Inflammatory macrophage treated with lipopolysaccharide for 4 hours (primary cell): Measurements from ENCODE around the gene RNASE11.
"Not testable (repeated sequence)": the region's sequence is repeated elsewhere in the genome, so short reads cannot be mapped to it uniquely, and the experiment has no call there.

Experiments used
- DNase-seq: peaks from one replicate; pipeline ENCODE4 v3.0.0-alpha.2; 2020

The RNASE11 gene

GRCh38 chr14:20587489-20588154, at the start of gene RNASE11:
TSS of gene RNASE11 (minus strand) at chr14:20588001.
- no peak for DNase-seq

DNA sequence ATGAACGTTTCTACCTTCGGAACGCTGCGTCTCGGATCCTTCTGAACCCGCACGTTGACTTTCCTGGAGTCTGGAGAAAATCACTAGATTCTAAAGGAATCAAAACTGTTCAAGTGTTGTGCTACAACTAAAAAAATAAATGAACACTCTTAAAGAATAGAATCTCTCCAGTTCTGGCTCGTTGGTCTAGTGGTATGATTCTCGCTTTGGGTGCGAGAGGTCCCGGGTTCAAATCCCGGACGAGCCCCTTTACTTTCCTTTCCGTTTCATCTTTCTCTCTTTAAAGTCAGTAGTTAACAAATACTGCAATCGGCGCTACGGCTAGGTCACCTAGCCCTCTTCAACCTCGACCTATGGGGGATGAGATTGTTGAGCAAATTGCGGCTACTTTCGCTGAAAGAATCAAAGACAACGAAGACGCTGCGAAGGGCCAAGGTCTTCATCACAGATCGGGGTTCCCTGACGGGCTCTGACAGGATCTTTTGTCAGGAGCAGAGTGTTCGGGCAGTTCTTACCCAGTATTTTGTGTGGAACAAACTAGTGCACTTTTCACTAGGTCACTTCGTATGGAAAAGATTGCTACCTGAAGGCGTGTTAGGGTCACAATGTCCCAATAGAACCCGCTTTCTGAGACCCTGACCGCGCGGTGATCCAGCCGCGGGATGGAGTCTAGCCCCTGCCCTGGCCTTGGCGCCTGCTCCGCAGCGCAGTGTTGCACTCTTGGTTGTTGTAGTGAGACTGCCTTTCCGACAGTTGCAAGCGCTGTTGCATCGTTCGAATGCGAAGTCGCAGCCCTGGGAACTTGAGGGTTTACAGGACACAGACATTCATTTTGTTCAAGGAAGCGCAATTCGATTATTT, 45.3 kb upstream of the RNASE11 start:
- peak; percentile 67 for DNase-seq

- DNase-seq: no peak
Observed at GRCh38 chr14:20632448-20632830, 44.6 kb upstream of the RNASE11 start.

GRCh38 chr14:20631880-20632389, 44.1 kb upstream of the RNASE11 start:
- DNase-seq: no peak

DNA sequence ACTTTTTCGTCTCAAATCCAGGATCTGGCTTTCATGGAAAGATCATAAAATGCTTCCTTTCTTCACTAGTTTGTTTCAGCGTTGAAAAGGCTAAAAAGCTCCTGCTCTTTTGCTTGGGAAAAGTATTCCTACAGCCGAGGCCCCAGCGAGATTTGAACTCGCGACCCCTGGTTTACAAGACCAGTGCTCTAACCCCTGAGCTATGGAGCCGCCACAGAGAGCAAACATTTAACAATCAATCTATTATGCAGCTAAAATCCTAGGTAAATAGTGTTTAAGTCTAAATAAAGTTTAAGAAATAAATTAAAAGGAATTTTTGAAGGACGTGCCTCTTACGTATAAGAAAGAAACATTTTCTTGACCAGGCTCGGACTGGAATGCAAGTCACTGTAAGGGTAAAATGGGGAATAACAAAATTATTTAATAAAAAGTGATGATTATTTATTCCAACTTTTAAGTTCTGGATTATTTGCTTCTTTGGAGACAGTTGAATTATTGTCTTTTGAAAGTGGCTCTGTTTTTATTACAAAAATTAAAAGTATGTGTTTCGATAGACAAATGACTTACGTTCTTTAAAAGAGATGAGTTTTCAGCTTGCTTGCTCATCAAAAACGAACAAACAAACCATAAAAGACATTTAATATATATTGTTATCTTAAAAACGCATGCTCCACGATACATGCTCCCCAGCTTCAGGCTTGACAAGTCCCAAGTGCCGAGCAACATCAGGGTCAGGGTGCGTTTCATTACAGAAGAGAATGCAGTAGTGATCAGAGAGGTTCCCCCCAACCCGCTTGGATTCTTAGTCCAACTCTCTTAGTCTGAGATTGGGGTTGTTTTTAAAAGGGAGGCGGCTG, 43.5 kb upstream of the RNASE11 start:
- DNase-seq: peak; percentile 42

GRCh38 chr14:20630340-20631022, 42.7 kb upstream of the RNASE11 start:
- DNase-seq: no peak

DNA sequence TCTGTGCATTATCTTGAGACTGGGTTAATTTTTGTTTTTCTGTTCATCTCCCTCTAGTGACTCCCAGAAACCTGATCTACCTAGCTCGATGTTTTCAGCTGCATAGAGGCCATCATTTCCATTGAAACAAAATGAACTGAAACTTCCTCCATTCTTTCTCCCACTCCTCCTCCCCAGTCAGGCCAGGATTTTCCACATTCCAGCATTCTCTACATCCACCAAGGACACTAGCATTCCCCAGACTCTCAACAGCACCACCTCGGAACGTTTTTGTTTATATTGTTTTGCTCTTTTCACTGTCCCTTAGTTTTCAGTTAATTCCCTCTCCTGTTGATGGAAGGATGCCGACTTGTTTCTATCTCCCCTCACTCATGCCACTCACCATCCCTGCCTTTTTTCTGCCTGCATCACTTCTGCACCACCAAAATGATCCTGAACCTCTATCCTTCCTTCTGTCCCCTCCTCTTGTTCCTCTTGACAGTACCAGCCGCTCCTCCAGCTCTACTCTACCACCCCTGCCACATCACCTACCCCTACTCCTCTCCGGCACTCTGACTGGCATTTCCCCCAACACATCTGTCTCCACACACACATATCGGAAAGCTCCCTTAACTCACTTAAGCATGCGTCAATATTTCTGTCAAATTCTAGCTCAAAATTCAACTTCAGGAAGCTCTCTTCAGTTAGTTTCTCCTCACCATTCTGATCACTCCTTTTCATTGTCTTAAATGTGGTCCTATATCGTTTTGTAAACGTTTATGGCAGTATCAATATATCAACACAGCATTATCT, 40.5 kb upstream of the RNASE11 start:
- no peak for DNase-seq

- DNase-seq: no peak
Observed at GRCh38 chr14:20627346-20628027, 39.7 kb upstream of the RNASE11 start.

DNA sequence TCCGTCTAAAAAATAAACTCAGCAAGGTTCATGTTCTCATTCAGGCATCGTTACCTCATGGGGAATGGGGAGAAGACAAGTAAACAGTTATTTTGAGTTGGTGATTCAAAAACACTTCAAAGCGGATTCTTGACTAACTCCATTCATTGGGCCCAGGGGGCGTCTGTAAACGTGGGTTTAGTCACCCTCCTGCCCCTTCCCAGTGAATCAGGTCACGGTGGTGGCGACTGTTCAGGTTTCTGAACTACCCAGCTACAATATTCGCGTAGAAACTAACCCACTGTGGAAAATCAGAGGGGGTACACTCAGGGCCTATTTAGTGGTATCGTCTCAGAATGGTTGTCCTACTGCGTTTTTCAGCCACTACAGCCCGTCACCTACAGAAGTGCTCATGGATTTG, 38.5 kb upstream of the RNASE11 start:
- no peak for DNase-seq

DNA sequence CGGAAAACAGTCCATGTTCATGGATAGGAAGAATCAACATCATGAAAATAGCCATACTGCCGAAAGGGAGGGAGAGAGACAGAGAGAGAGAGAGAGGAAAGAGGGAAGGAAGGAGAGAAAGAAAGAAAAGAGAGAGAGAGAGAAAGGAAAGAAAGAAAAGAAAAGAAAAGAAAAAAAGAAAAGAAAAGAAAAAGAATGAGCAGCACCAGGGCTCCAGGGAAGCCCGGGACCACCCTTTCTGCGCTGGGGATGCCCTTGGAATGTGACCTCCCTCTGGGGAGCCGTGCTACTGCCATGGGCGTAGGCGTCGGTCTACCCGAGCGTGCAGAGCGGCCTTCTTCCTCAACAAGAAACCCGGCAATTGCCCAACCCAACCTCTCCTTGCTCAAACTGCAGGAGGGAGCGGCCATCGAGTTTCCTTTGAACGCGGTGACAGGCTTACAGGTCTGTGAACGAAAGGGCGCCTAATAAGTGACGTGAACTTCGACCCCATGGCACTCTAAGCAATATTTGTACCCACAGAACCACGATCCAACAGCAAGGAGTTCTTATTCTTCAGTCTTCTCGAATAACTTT, 36.8 kb upstream of the RNASE11 start:
- DNase-seq: peak; percentile 92

DNA sequence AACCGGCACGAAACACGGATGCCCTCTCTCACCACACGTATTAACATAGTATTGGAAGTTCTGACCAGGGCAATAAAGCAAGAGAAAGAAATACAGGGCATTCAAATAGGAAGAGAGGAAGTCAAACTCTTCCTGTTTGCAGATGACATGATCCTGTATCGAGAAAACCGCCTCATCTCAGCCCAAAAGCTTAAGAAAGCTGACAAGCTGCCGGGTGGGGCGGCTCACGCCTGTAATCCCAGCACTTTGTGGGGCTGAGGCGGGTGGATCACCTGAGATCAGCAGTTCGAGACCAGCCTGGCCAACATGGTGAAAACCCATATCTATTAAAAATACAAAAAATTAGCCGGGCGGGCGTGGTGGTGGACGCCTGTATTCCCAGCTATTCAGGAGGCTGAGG, 36.0 kb upstream of the RNASE11 start:
- DNase-seq: peak; percentile 59

- DNase-seq: no peak
Observed at GRCh38 chr14:20622816-20623291, 35.1 kb upstream of the RNASE11 start.

GRCh38 chr14:20620798-20621478, 33.1 kb upstream of the RNASE11 start:
- no peak for DNase-seq

- DNase-seq: not testable (repeated sequence)
Observed at GRCh38 chr14:20619688-20620087, 31.9 kb upstream of the RNASE11 start.

- peak; percentile 78 for DNase-seq
Observed at GRCh38 chr14:20618271-20618749, 30.5 kb upstream of the RNASE11 start.

DNA sequence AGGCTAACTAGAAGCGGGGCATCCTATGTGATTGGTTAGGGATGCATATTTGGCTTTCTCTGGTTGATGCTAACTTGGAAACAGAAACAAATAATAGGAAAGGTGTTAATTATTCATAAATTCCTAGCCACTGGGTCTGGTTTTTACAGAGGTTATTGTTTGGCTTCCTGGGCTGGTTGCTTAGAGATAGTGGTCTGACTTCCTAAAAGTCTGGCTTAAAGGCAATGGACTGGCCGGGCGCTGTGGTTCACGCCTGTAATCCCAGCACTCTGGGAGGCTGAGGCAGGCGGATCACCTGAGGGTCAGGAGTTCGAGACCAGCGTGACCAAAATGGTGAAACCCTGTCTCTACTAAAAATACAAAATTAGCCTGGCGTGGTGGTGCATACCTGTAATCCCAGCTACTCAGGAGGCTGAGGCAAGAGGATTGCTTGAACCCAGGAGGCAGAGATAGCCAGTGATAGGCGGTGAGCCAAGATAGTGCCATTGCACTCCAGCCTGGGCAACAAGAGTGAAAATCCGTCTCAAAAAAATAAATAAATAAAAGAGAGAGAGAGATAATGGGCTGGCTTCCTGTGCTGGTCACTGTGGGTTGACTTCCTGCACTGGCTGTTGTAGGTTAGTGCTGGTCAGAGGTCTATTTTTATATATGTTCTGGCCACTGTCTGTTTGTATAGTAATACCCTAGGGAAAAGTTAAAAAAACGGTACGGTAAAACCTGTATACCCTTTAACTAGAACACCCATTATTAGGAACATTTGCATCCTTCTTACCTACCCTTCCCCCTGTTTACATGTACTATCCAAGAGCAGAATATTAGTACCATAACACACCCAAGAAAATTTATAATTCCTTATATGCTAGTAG, 29.6 kb upstream of the RNASE11 start:
- DNase-seq: no peak

DNA sequence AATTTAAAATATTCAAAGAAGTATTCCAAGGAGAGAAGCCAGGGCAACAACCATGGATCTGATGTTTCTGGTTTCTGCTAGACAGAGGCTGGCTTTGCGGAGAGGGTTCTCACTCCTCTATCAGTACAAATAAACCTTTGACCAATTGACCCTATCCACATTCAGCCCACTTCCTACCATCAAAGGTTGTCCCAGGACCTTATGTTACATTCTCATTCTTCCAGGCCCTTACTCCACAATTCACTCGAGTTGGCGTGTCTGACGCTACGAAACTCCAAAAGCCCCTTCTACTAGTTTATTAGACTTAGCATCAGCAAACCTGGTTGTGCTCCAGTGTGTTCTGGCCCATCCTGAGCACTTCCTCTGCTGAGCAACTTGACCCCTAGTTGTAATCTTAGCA, 28.2 kb upstream of the RNASE11 start:
- no peak for DNase-seq

GRCh38 chr14:20614038-20614840, 26.4 kb upstream of the RNASE11 start:
- DNase-seq: no peak
